Measurements from ENCODE around the gene BRI3.

BRI3 gene

GRCh38 chr7:98288064-98288823 is 6.8 kb downstream of the BRI3 start:
- DNase-seq, result no peak

- no peak for DNase-seq
Observed at GRCh38 chr7:98289333-98289875, 7.9 kb downstream of the BRI3 start.

GRCh38 chr7:98291717-98292116 is 10.2 kb downstream of the BRI3 start:
- no peak for DNase-seq

- no peak for DNase-seq
Observed at GRCh38 chr7:98293265-98293664, 11.8 kb downstream of the BRI3 start.

- DNase-seq, result no peak
Observed at GRCh38 chr7:98293746-98294145, 12.3 kb downstream of the BRI3 start.

- DNase-seq, result no peak
Observed at GRCh38 chr7:98294326-98294725, 12.8 kb downstream of the BRI3 start.

- DNase-seq, result peak; percentile 55
Observed at GRCh38 chr7:98294798-98295382, 13.4 kb downstream of the BRI3 start.

- DNase-seq, result no peak
Observed at GRCh38 chr7:98295467-98296192, 14.1 kb downstream of the BRI3 start.

- DNase-seq, result no peak
Observed at GRCh38 chr7:98296833-98297232, 15.3 kb downstream of the BRI3 start.

GRCh38 chr7:98297626-98298286 is 16.3 kb downstream of the BRI3 start:
- DNase-seq, result no peak

GRCh38 chr7:98300595-98301372 is 19.3 kb downstream of the BRI3 start:
- no peak for DNase-seq

GRCh38 chr7:98301693-98302470 is 20.4 kb downstream of the BRI3 start:
- no peak for DNase-seq

- no peak for DNase-seq
Observed at GRCh38 chr7:98303176-98303865, 21.8 kb downstream of the BRI3 start.

GRCh38 chr7:98303906-98304305 is 22.4 kb downstream of the BRI3 start:
- DNase-seq, result no peak

- no peak for DNase-seq
Observed at GRCh38 chr7:98305951-98306535, 24.6 kb downstream of the BRI3 start.

GRCh38 chr7:98307971-98308466 is 26.5 kb downstream of the BRI3 start:
- DNase-seq, result no peak

- no peak for DNase-seq
Observed at GRCh38 chr7:98309566-98309965, 28.1 kb downstream of the BRI3 start.

GRCh38 chr7:98312201-98312600 is 30.7 kb downstream of the BRI3 start:
- DNase-seq, result no peak

- peak; percentile 27 for DNase-seq
Observed at GRCh38 chr7:98314469-98314868, 33.0 kb downstream of the BRI3 start.

GRCh38 chr7:98315318-98315993 is 34.0 kb downstream of the BRI3 start:
- DNase-seq, result no peak
